GM21619 (cell line): ENCODE data around the gene STK4.

Experiments used
- ATAC-seq: cut with Tn5 transposase; IDR thresholded peaks from one replicate; pipeline ENCODE4 v1.9.1; 2021; ENCODE audit not compliant: unreplicated experiment

Gene STK4

GRCh38 chr20:44966030-44966961, at the start of gene STK4:
STK4 (plus strand) TSS chr20:44966512; CDS start chr20:44966569, 57 bp downstream.
- peak; percentile 65 for ATAC-seq

DNA sequence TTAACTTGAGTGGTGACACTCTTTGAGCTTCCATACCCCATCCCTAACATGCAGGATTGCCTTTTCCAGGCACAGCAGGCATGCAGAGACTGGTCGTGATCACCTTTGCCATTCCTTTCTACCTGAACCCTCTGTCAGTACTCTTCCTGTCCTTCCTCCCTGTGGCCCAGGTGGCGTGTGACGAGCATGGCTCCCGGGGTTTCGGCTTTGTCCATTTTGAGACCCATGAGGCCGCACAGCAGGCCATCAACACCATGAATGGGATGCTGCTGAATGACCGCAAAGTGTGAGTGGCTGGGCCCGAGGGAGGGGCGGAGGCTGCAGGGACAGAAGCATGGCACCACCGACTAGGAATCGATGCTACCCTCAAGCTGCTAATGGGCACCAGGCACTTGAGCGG, 49.7 kb upstream of the STK4 start:
- ATAC-seq = no peak

DNA sequence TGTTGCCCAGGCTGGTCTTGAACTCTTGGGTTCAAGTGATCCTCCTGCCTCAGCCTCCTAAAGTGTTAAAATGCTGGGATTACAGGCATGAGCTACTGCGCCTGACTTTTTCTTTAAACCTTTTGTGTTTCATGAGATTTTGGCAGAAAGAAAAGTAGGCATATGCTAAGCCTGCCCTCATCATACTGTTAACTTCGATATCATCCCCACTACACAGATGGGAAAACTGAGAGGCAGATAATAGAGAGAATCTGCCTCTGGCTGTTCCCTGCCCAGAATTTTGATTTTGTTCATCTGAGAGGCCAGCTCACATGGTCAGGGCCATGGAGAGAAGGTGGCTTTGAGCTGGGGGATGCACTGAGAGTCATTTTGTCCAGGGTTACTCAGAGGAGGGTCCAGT, 48.9 kb upstream of the STK4 start:
- no peak for ATAC-seq

- no peak for ATAC-seq
Measured at GRCh38 chr20:44918342-44918741, 48.0 kb upstream of the STK4 start.

GRCh38 chr20:44918761-44919160, 47.6 kb upstream of the STK4 start:
- ATAC-seq = no peak

GRCh38 chr20:44921447-44921846, 44.9 kb upstream of the STK4 start:
- no peak for ATAC-seq

DNA sequence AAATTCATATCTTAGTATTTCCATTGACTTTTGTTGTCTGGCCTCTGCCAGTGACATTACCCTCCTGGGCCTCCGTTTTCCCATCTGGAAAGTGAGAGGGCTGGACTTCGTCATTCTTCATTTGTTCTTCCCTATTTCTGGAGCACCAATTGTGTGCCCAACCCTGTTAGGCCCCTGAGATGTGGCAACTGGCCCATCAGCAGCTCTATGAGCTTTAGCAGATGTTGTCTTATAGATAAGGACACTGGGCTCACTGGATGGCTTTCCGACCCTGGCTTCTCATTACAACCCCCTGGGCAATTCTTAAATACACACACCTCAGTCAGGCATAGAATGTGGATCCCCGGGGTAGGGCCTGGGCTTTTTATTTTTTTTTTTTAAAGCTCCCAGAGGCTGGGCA, 41.8 kb upstream of the STK4 start:
- ATAC-seq = no peak

DNA sequence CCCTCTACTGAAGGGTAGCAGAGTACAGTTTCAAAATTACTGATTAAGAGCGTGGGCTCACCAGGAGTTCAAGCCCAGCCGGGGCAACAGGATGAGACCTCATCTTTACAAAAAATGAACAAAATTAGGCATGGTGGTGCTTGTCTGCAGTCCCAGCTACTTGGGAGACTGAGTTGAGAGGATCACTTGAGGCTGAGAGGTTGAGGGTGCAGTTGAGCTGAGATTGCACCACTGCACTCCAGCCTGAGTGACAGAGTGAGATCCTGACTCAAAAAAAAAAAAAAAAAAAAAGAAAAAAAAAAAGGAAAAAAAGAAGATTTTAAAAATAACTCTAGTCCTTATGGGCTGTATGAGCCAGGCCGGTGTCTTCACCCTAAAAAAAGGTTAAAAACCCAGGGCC, 37.7 kb upstream of the STK4 start:
- no peak for ATAC-seq

GRCh38 chr20:44930517-44931168, 35.7 kb upstream of the STK4 start:
- ATAC-seq = no peak

- ATAC-seq = no peak
Measured at GRCh38 chr20:44931911-44932310, 34.4 kb upstream of the STK4 start.

DNA sequence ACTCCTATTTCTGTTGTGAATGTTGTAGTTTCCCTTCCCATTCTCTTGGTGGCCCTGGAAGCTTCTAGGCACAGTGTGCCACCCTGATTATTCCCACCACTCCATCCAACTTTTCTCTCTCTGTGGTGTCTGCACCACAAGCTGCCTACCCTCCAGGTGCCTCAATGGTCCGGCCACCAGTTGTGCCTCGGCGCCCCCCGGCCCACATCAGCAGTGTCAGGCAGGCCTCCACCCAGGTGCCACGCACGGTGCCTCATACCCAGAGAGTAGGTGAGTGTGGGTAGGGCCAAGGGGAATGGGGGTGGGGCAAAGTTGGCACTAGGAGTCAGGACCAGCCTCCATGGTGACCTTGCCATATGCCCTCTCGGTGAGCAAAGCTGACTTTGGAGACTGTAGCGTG, 33.4 kb upstream of the STK4 start:
- no peak for ATAC-seq

GRCh38 chr20:44936510-44936909, 29.8 kb upstream of the STK4 start:
- no peak for ATAC-seq

- no peak for ATAC-seq
Measured at GRCh38 chr20:44938637-44939036, 27.7 kb upstream of the STK4 start.

- no peak for ATAC-seq
Measured at GRCh38 chr20:44941120-44941691, 25.1 kb upstream of the STK4 start.

DNA sequence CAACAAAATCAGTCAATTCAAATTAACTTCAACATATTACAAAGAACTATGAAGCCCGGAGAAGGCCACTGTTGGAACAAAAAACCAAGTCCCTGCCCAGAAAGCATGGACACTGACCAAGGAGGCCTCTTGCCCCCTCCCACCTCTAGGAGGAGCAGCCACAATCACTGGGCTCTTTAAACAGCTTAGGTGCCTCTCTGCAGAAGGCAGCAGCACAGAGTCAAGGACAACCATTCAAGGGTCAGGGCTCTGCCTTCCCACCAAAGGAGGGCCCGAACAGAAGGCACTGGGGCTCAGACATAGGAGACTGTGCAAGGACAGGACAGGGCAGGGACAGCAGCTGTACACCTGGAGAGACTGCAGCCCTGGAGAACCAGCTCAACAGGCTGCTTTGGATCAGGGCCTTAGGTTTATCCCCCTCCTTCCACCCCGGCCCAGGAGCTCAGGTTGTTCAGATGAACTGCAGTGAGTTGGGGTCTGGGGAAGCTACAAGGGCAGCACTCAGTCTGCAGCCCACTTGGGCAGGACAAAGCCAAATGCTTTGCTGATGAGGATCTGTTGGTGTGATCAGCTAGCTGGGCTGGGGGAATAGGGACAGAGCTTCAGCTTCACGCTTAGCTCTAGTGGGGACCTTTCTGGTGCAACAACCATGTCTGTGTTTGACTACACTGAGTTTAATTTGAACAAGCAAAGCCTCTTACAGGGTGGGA, 23.9 kb upstream of the STK4 start:
- no peak for ATAC-seq

GRCh38 chr20:44943828-44944227, 22.5 kb upstream of the STK4 start:
- ATAC-seq = no peak

DNA sequence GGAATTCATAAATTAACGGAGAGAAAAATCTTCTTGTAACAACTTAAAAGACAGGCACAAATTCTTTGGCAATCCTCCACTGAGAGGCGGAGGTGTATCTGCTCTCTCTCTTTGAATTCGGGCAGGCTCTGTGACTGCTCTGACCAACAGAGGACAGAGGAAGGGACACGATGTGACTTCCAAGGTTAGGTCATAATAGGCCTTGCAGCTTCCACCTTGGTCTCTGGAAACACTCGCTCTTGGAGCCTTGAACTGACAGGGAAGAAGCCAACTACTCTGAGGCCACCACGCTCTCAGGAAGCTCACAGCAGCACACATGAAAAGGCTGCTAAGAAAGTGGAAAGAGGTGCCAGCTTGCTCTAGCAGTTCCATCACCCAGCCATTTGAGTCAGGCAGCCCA, 21.1 kb upstream of the STK4 start:
- no peak for ATAC-seq

DNA sequence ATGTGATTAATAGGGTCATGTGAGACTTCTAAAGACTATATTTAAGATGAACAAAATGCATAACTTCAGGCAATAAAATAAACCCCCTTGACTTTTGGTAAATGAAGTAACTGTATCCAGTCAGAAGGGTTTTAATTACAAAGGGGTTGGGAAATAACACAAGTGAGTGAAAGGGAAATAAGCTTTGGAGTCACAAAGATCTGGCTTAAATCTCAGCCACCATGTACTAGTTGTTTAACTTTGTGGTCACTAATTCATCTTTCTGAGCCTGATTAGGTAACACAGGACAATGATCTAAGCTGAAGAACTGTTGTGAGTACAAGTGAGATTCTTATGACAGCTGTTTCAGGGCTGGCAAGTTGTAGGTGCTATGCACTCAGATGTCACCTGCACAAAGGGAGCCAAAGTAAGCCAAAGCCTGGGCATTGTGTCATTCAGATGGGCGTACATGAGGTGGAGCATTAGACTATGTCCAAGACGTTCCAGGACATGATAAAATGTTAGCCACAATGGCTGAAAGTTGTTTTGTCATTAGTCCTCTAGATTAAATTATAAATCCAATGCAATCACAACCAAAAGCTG, 19.9 kb upstream of the STK4 start:
- no peak for ATAC-seq

GRCh38 chr20:44948107-44948506, 18.2 kb upstream of the STK4 start:
- no peak for ATAC-seq

GRCh38 chr20:44948513-44948912, 17.8 kb upstream of the STK4 start:
- no peak for ATAC-seq

GRCh38 chr20:44950368-44950767, 15.9 kb upstream of the STK4 start:
- ATAC-seq = no peak
